HCT116 (cell line): ENCODE results near the gene GRK2. TPM values are rescaled to one million over a fixed set of nuclear protein-coding genes. Genes with fewer than 3 reads are reported as not detected.

Source experiments
- ATAC-seq: fragments of 200-7000 bp; cut with Tn5 transposase; 2 replicates; pipeline ENCODE4 v1.9.1; 2020; ENCODE audit warnings: mild to moderate bottlenecking, moderate library complexity
- BruUV-seq: library from RNA; stranded (reverse); fragments of 400-500 nt; replicated peaks from 2 replicates; lab custom pipeline; 2021; lab: Mats Ljungman, UMichigan
- CTCF ChIA-PET: fragments of 300-600 bp; sonication (Branson Sonifier 250); formaldehyde crosslinking; loops from one replicate; lab custom pipeline; 2021; ENCODE audit warnings: antibody characterized with exemption; lab: Charles Lee
- POLR2A ChIA-PET: fragments of 300-600, 350-600 bp; sonication (Branson Sonifier 250); formaldehyde crosslinking; loops from one replicate; lab custom pipeline; 2021; ENCODE audit warnings: antibody characterized with exemption; lab: Charles Lee
- RAD21 ChIA-PET, 2 experiments: fragments of 300-600 bp; sonication (Branson Sonifier 250); formaldehyde crosslinking; loops; one replicate each; lab custom pipeline; 2023; ENCODE audit warnings: low total read pairs in 2 of 2; ENCODE audit not compliant: uncharacterized antibody in 2 of 2, unreplicated experiment in 2 of 2, low non-redundant PET in 1 of 2; lab: Charles Lee
- DNase-seq: peaks from one replicate; pipeline ENCODE4 v3.0.0-alpha.2; 2010; ENCODE audit warnings: low read depth, low spot score
- H2AFZ ChIP-seq: fragments of 200-600 bp; shearing (Covaris generic), sonication (generic); 2 replicates; pipeline ENCODE4 v1.6.1; 2017; ENCODE audit warnings: low read depth, mixed run types, mixed read lengths, antibody characterized with exemption, low read length; ENCODE audit not compliant: poor library complexity, severe bottlenecking
- H3K27ac ChIP-seq: 2 replicates; pipeline ENCODE4 v1.5.1; 2012; ENCODE audit warnings: low read depth, low read length
- H3K27me3 ChIP-seq: fragments of 200-600 bp; sonication (generic); 2 replicates; pipeline ENCODE4 v1.6.1; 2016; ENCODE audit warnings: mixed run types, low read length, mixed read lengths; ENCODE audit not compliant: insufficient read depth
- H3K36me3 ChIP-seq, 2 experiments: fragments of 200-500 bp in 1 of 2; fragments of 200-600 bp in 1 of 2; sonication (Bioruptor generic) in 1 of 2; sonication (generic) in 1 of 2; 2 replicates each; pipeline versions ENCODE4 v1.5.1 to v1.6.1; 2014 to 2016; ENCODE audit warnings: low read length in 2 of 2, inconsistent platforms in 1 of 2, mixed read lengths in 1 of 2, mixed run types in 1 of 2; ENCODE audit not compliant: insufficient read depth in 2 of 2, control insufficient read depth in 1 of 2
- H3K4me1 ChIP-seq, 2 experiments: fragments of 200-600 bp in 1 of 2; sonication (generic) in 1 of 2; 2 replicates each; pipeline versions ENCODE4 v1.5.1 to v1.6.1; 2012 to 2017; ENCODE audit warnings: low read length in 2 of 2, inconsistent platforms in 1 of 2, mild to moderate bottlenecking in 1 of 2, mixed read lengths in 1 of 2, mixed run types in 1 of 2, moderate library complexity in 1 of 2; ENCODE audit not compliant: insufficient read depth in 2 of 2, control insufficient read depth in 1 of 2
- H3K4me2 ChIP-seq: fragments of 200-600 bp; sonication (generic); 2 replicates; pipeline ENCODE4 v1.6.1; 2017; ENCODE audit warnings: mixed run types, low read length, mixed read lengths
- H3K4me3 ChIP-seq, 2 experiments: fragments of 200-600 bp in 1 of 2; sonication (generic) in 1 of 2; replicated peaks in 1 of 2; 2 replicates each; pipeline ENCODE4 v1.5.1; 2011 to 2016; ENCODE audit warnings: low read length in 2 of 2, control low read depth in 1 of 2, low read depth in 1 of 2, mild to moderate bottlenecking in 1 of 2, mixed read lengths in 1 of 2, mixed run types in 1 of 2
- H3K79me2 ChIP-seq: fragments of 200-600 bp; sonication (generic); 2 replicates; pipeline ENCODE4 v1.6.1; 2017; ENCODE audit warnings: mild to moderate bottlenecking, mixed run types, low read length, moderate library complexity, mixed read lengths; ENCODE audit not compliant: insufficient read depth
- H3K9ac ChIP-seq: fragments of 200-600 bp; sonication (generic); 2 replicates; pipeline ENCODE4 v1.6.1; 2016; ENCODE audit warnings: low read length, mixed read lengths
- H3K9me2 ChIP-seq: fragments of 200-600 bp; sonication (generic), shearing (Covaris generic); 2 replicates; pipeline ENCODE4 v1.6.1; 2017; ENCODE audit warnings: mixed run types, mild to moderate bottlenecking, moderate library complexity; ENCODE audit not compliant: insufficient read depth
- H3K9me3 ChIP-seq, 2 experiments: fragments of 200-500 bp in 1 of 2; fragments of 200-600 bp in 1 of 2; sonication (Bioruptor generic) in 1 of 2; sonication (generic) in 1 of 2; 2 replicates each; pipeline ENCODE4 v1.6.1; 2014 to 2017; ENCODE audit warnings: low read length in 2 of 2, mixed read lengths in 2 of 2, inconsistent platforms in 1 of 2, low read depth in 1 of 2, mild to moderate bottlenecking in 1 of 2, mixed run types in 1 of 2, moderate library complexity in 1 of 2; ENCODE audit not compliant: control insufficient read depth in 1 of 2, insufficient read depth in 1 of 2
- H4K20me1 ChIP-seq: fragments of 200-600 bp; sonication (generic), shearing (Covaris generic); 2 replicates; pipeline ENCODE4 v1.6.1; 2017; ENCODE audit warnings: mixed run types, mild to moderate bottlenecking, moderate library complexity; ENCODE audit not compliant: insufficient read depth
- CTCF ChIP-seq, 3 experiments: fragments of 200-600 bp in 1 of 3; sonication (generic) in 1 of 3; IDR thresholded peaks in 2 of 3; conservative IDR thresholded peaks in 1 of 3; 2 replicates each; pipeline ENCODE4 v1.5.1; 2012 to 2017; ENCODE audit warnings: low read depth in 2 of 3, low read length in 2 of 3, antibody characterized with exemption in 1 of 3, borderline replicate concordance in 1 of 3, control low read depth in 1 of 3, mild to moderate bottlenecking in 1 of 3, mixed read lengths in 1 of 3, mixed run types in 1 of 3, moderate library complexity in 1 of 3; ENCODE audit not compliant: insufficient read depth in 1 of 3
- EGR1 ChIP-seq: IDR thresholded peaks from 2 replicates; pipeline ENCODE4 v1.6.1; 2012; ENCODE audit warnings: low read depth
- ELF1 ChIP-seq: IDR thresholded peaks from 2 replicates; pipeline ENCODE4 v1.6.1; 2012; ENCODE audit warnings: low read depth, borderline replicate concordance
- FOSL1 ChIP-seq: IDR thresholded peaks from 2 replicates; pipeline ENCODE4 v1.6.1; 2012; ENCODE audit warnings: low read depth
- JUND ChIP-seq: IDR thresholded peaks from 2 replicates; pipeline ENCODE4 v1.6.1; 2012
- POLR2A ChIP-seq: IDR thresholded peaks from 2 replicates; pipeline ENCODE4 v1.7.0; 2011; ENCODE audit warnings: borderline replicate concordance; ENCODE audit not compliant: insufficient read depth, insufficient read length; ENCODE audit errors: extremely low read depth
- POLR2AphosphoS5 ChIP-seq: IDR thresholded peaks from 2 replicates; pipeline ENCODE4 v1.6.1; 2011; ENCODE audit warnings: mild to moderate bottlenecking, low read depth, low read length, moderate library complexity
- SIN3A ChIP-seq: IDR thresholded peaks from 2 replicates; pipeline ENCODE4 v1.6.1; 2012; ENCODE audit warnings: low read depth
- SRF ChIP-seq: IDR thresholded peaks from 2 replicates; pipeline ENCODE4 v1.6.1; 2012; ENCODE audit warnings: low read depth
- TCF7L2 ChIP-seq: IDR thresholded peaks from 2 replicates; pipeline ENCODE4 v1.7.0; 2011; ENCODE audit warnings: borderline replicate concordance, inconsistent platforms; ENCODE audit not compliant: insufficient read depth, insufficient read length; ENCODE audit errors: extremely low read depth
- ZFX ChIP-seq: fragments of 450-650 bp; IDR thresholded peaks from 2 replicates; pipeline ENCODE4 v1.6.1; 2017
- intact Hi-C: fragments of 100-400 bp; cut with micrococcal nuclease; formaldehyde crosslinking; loops from 2 replicates; pipeline ENCODE4 v1.10.0; 2022
- total RNA-seq: library from RNA; stranded (reverse); gene quantifications from one replicate; pipeline ENCODE4 v1.2.1, GENCODE V29; 2021; ENCODE audit not compliant: unreplicated experiment
- TF ChIP-seq, protein P1 (sequence below): IDR thresholded peaks from 2 replicates; pipeline ENCODE4 v1.6.1; 2011; ENCODE audit warnings: mild to moderate bottlenecking, low read length, moderate library complexity; ENCODE audit not compliant: insufficient replicate concordance; ENCODE audit errors: extremely low read depth

The GRK2 gene
- total RNA-seq, 1 experiment from 2014 or later, result 83.0 TPM

GRCh38 chr11:67253872-67254624 lies 12.2 kb upstream of the GRK2 start:
- Histone ChIP-seq H3K79me2 (peaks cover 16% of the 10 kb centered on the region; the same call in 1 of the 2 replicates), H3K36me3 (peaks cover 51 to 67% of the 10 kb centered on the region in 2 experiments), H3K27ac (no peak overlapping the region), H3K9me2 (no peaks in the 10 kb centered on the region), H3K9ac (no peak overlapping the region), H2AFZ (no peak overlapping the region), H4K20me1 (no peaks in the 10 kb centered on the region), H3K9me3 (no peaks in the 10 kb centered on the region), H3K4me1 (peaks cover 0 to 3% of the 10 kb centered on the region in 2 experiments; a peak in 1 of 4 replicates), H3K27me3 (no peaks in the 10 kb centered on the region), H3K4me2 (no peak overlapping the region), H3K4me3 (no peak overlapping the region)
- no TSS peak for BruUV-seq
- ATAC-seq (no peak), DNase-seq (no peak)
- intact Hi-C loops, result no loop called here
- CTCF ChIA-PET, result interaction anchor here (1.1 to 1.7 kb wide), 3 partner anchors 14 to 173 kb away, joined by 3 to 5 read pairs (median 3); no protein-coding TSS in a partner anchor
- RAD21 ChIA-PET, result no interaction called here
- TF ChIP-seq POLR2AphosphoS5 (no peak), SRF (no peak), POLR2A (no peak), CTCF (IDR thresholded peaks at IDR 0.05 in 2 of 3, conservative IDR thresholded peaks at IDR 0.05 in 1 of 3; ENCODE audit: borderline replicate concordance in 1 of 3, insufficient read depth in 1 of 3, low read depth in 2 of 3, low read length in 2 of 3) (no peak), TCF7L2 (no peak)
- POLR2A ChIA-PET, result interaction anchor here (0.8 kb wide), 1 partner anchor 14 kb away, joined by 4 read pairs; no protein-coding TSS in a partner anchor

DNA sequence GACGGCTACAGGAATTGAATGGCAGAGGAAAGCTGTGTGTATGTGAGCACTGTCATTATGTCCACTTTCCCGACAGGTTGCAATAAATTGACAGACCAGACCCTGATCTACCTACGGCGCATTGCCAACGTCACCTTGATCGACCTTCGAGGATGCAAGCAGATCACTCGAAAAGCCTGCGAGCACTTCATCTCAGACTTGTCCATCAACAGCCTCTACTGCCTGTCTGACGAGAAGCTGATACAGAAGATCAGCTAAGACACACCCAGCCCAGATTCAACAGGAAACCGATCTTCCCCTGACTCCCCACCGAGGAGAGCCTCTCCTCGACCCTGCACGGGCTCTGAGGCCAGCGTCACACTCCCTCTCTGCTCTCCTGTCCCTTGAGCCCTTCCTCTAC lies 11.5 kb upstream of the GRK2 start:
- RAD21 ChIA-PET, result no interaction called here
- TF ChIP-seq ZFX (no peak), EGR1 (no peak), ELF1 (no peak), SRF (no peak), FOSL1 (no peak), SIN3A (no peak), POLR2A (no peak), JUND (no peak), CTCF (IDR thresholded peaks at IDR 0.05 in 2 of 3, conservative IDR thresholded peaks at IDR 0.05 in 1 of 3; ENCODE audit: borderline replicate concordance in 1 of 3, insufficient read depth in 1 of 3, low read depth in 2 of 3, low read length in 2 of 3) (no peak)
- TF ChIP-seq, protein P1, sequence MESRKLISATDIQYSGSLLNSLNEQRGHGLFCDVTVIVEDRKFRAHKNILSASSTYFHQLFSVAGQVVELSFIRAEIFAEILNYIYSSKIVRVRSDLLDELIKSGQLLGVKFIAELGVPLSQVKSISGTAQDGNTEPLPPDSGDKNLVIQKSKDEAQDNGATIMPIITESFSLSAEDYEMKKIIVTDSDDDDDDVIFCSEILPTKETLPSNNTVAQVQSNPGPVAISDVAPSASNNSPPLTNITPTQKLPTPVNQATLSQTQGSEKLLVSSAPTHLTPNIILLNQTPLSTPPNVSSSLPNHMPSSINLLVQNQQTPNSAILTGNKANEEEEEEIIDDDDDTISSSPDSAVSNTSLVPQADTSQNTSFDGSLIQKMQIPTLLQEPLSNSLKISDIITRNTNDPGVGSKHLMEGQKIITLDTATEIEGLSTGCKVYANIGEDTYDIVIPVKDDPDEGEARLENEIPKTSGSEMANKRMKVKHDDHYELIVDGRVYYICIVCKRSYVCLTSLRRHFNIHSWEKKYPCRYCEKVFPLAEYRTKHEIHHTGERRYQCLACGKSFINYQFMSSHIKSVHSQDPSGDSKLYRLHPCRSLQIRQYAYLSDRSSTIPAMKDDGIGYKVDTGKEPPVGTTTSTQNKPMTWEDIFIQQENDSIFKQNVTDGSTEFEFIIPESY, result no peak

More for the DNA sequence above, 11.5 kb upstream of the GRK2 start:
- CTCF ChIA-PET, result no interaction called here
- DNase-seq (no peak), ATAC-seq (no peak)
- no peak overlapping the region for H3K4me2 ChIP-seq
- POLR2A ChIA-PET, result no interaction called here
- H3K36me3 ChIP-seq, result peaks cover 47 to 59% of the 10 kb centered on the region in 2 experiments
- intact Hi-C loops, result no loop called here
- H3K9me2 ChIP-seq, result no peaks in the 10 kb centered on the region
- no peak overlapping the region for H3K4me3 ChIP-seq
- H3K4me1 ChIP-seq, result no peaks in the 10 kb centered on the region
- H3K9me3 ChIP-seq, result no peaks in the 10 kb centered on the region
- no peak overlapping the region for H3K27ac ChIP-seq
- 0 out of 2 replicates have a peak, but pooled peaks cover 11% of the 10 kb centered on the region for H3K79me2 ChIP-seq
- H4K20me1 ChIP-seq, result no peaks in the 10 kb centered on the region
- no peak overlapping the region for H3K9ac ChIP-seq
- H2AFZ ChIP-seq, result no peak overlapping the region
- no TSS peak for BruUV-seq
- no peaks in the 10 kb centered on the region for H3K27me3 ChIP-seq
